T-helper 17 cell (primary cell): ENCODE results near the gene POP5. TPM values are rescaled to one million over a fixed set of nuclear protein-coding genes. Genes with fewer than 3 reads are reported as not detected.
"Not testable (repeated sequence)": the region's sequence is repeated elsewhere in the genome, so short reads cannot be mapped to it uniquely, and the experiment has no call there.

ENCODE experiments used
- ATAC-seq: fragments of 150-1000 bp; cut with Tn5 transposase; 2 replicates; pipeline ENCODE4 v1.10.0; 2021; ENCODE audit warnings: mild to moderate bottlenecking, moderate library complexity
- DNase-seq, 3 donors: peaks; one replicate each; pipeline versions ENCODE4 v3.0.0 to v3.0.0-alpha.2; 2020 to 2021
- H3K9me3 ChIP-seq: one replicate; pipeline ENCODE4 v1.7.0; 2013; ENCODE audit warnings: low read length, mild to moderate bottlenecking; ENCODE audit not compliant: control insufficient read depth, poor library complexity, severe bottlenecking
- H3K27ac Mint-ChIP-seq: one replicate; pipeline ENCODE4 v1.8.0; 2022; ENCODE audit warnings: mild to moderate bottlenecking, moderate library complexity, mixed read lengths
- H3K27me3 Mint-ChIP-seq: one replicate; pipeline ENCODE4 v1.8.0; 2022; ENCODE audit warnings: mixed read lengths
- H3K36me3 Mint-ChIP-seq: one replicate; pipeline ENCODE4 v1.8.0; 2022; ENCODE audit warnings: low read depth, mixed read lengths
- H3K4me1 Mint-ChIP-seq: one replicate; pipeline ENCODE4 v1.8.0; 2022; ENCODE audit warnings: mild to moderate bottlenecking, mixed read lengths
- H3K4me3 Mint-ChIP-seq: one replicate; pipeline ENCODE4 v1.8.0; 2022; ENCODE audit warnings: mild to moderate bottlenecking, moderate library complexity, mixed read lengths
- total RNA-seq, 4 donors: library from RNA in 2 of 4; stranded (reverse) in 2 of 4; gene quantifications; one replicate each; pipeline ENCODE4 v1.2.3 and lab custom pipeline; 2022 to 2026

POP5 gene, protein sequence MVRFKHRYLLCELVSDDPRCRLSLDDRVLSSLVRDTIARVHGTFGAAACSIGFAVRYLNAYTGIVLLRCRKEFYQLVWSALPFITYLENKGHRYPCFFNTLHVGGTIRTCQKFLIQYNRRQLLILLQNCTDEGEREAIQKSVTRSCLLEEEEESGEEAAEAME
- 10 to 100 TPM; 26.8 to 28.7 TPM for total RNA-seq
- total RNA-seq (lab: John Stamatoyannopoulos, UW): 15.3 to 39.7 reads per million in 2 donors

GRCh38 chr12:120580787-120581723 is at the start of gene POP5:
Gene POP5 (minus strand): TSS chr12:120581402. CDS start chr12:120581362, 40 bp downstream.
- peaks cover 14% of the 10 kb centered on the region for H3K27me3 Mint-ChIP-seq
- DNase-seq (peak; percentile 81 to 88 (median 83)), ATAC-seq (peak; percentile 93)
- H3K4me3 Mint-ChIP-seq: peak within 1 kb of the TSS; percentile 97
- H3K36me3 Mint-ChIP-seq: no peaks in the 10 kb centered on the region
- no peaks in the 10 kb centered on the region for H3K9me3 ChIP-seq
- H3K4me1 Mint-ChIP-seq: peaks cover 32% of the 10 kb centered on the region
- H3K27ac Mint-ChIP-seq: peak within 1 kb of the TSS; percentile 97

- DNase-seq (no peak), ATAC-seq (no peak)
- no peaks in the 10 kb centered on the region for H3K9me3 ChIP-seq
- peak overlapping the region; percentile 4 for H3K27ac Mint-ChIP-seq
- H3K36me3 Mint-ChIP-seq: no peaks in the 10 kb centered on the region
- no peaks in the 10 kb centered on the region for H3K4me1 Mint-ChIP-seq
- H3K4me3 Mint-ChIP-seq: no peak overlapping the region
- H3K27me3 Mint-ChIP-seq: peaks cover 21% of the 10 kb centered on the region
Observed at GRCh38 chr12:120630104-120630892, 49.1 kb upstream of the POP5 start.

- Mint-ChIP-seq H3K27me3 (peaks cover 21% of the 10 kb centered on the region), H3K4me1 (no peaks in the 10 kb centered on the region), H3K36me3 (no peaks in the 10 kb centered on the region), H3K27ac (no peak overlapping the region), H3K4me3 (no peak overlapping the region)
- DNase-seq (no peak), ATAC-seq (no peak)
- H3K9me3 ChIP-seq: no peaks in the 10 kb centered on the region
Observed at GRCh38 chr12:120628919-120629318, 47.7 kb upstream of the POP5 start.

- DNase-seq (no peak), ATAC-seq (no peak)
- Mint-ChIP-seq H3K4me1 (peaks cover 3% of the 10 kb centered on the region), H3K36me3 (peaks cover 4% of the 10 kb centered on the region), H3K27ac (no peak overlapping the region), H3K4me3 (no peak overlapping the region), H3K27me3 (peaks cover 34% of the 10 kb centered on the region)
- H3K9me3 ChIP-seq: no peaks in the 10 kb centered on the region
Observed at GRCh38 chr12:120625557-120626419, 44.6 kb upstream of the POP5 start.

GRCh38 chr12:120620624-120621023 is 39.4 kb upstream of the POP5 start:
- peaks cover 3% of the 10 kb centered on the region for H3K4me1 Mint-ChIP-seq

GRCh38 chr12:120618954-120619615 is 37.9 kb upstream of the POP5 start:
- Mint-ChIP-seq H3K27me3 (peaks cover 44% of the 10 kb centered on the region), H3K4me1 (peaks cover 3% of the 10 kb centered on the region), H3K4me3 (no peak overlapping the region), H3K36me3 (peaks cover 4% of the 10 kb centered on the region), H3K27ac (no peak overlapping the region)
- ATAC-seq: no peak
- DNase-seq: no peak
- H3K9me3 ChIP-seq: no peaks in the 10 kb centered on the region

More at GRCh38 chr12:120620624-120621023, 39.4 kb upstream of the POP5 start:
- H3K27ac Mint-ChIP-seq: no peak overlapping the region
- no peak overlapping the region for H3K4me3 Mint-ChIP-seq
- ATAC-seq (no peak), DNase-seq (no peak)
- peaks cover 40% of the 10 kb centered on the region for H3K27me3 Mint-ChIP-seq
- H3K36me3 Mint-ChIP-seq: peaks cover 4% of the 10 kb centered on the region
- no peaks in the 10 kb centered on the region for H3K9me3 ChIP-seq

DNA sequence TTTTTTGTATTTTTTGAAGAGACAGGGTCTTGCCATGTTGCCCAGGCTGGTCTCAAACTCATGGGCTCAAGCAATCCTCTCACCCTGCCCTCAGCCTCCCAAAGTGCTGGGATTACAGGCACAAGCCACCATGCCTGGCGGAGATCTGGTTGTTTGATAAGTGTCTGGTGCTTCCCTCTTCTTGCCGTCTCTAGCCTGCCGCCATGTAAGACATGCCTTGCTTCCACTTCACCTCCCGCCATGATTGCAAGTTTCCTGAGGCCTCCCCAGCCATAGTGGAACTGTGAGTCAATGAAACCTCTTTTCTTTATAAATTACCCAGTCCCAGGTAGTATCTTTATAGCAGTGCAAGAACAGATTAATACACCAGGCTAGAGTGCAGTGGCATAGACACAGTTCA is 36.6 kb upstream of the POP5 start:
- not testable (repeated sequence) for H3K36me3 Mint-ChIP-seq, DNase-seq, H3K27ac Mint-ChIP-seq, H3K9me3 ChIP-seq, H3K4me3 Mint-ChIP-seq, H3K4me1 Mint-ChIP-seq, ATAC-seq
- H3K27me3 Mint-ChIP-seq: peaks cover 35% of the 10 kb centered on the region

GRCh38 chr12:120617193-120617592 is 36.0 kb upstream of the POP5 start:
- not testable (repeated sequence) for H3K27ac Mint-ChIP-seq, ATAC-seq, H3K36me3 Mint-ChIP-seq, H3K4me3 Mint-ChIP-seq, H3K4me1 Mint-ChIP-seq, DNase-seq, H3K9me3 ChIP-seq
- peaks cover 36% of the 10 kb centered on the region for H3K27me3 Mint-ChIP-seq

DNA sequence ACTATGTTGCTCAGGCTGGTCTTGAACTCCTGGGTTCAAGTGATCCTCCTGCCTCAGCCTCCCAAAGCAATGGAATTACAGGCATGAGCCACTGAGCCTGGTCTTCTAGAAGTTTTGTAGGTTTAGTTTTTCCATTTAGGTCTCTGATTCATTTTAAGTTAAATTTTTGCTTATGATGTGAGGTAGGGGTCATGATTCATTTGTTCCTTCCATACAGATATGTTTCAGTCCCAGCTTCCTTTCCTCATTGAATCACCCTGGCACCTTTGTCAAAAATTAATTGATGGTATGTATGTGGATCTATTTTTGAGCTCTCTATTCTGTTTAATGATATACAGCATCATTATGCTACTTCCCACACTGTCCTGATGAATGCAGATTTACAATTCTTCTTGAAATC is 33.6 kb upstream of the POP5 start:
- no peaks in the 10 kb centered on the region for H3K36me3 Mint-ChIP-seq
- H3K27ac Mint-ChIP-seq: no peak overlapping the region
- DNase-seq: no peak
- no peaks in the 10 kb centered on the region for H3K4me1 Mint-ChIP-seq
- H3K9me3 ChIP-seq: no peaks in the 10 kb centered on the region
- ATAC-seq: no peak
- peaks cover 28% of the 10 kb centered on the region for H3K27me3 Mint-ChIP-seq
- no peak overlapping the region for H3K4me3 Mint-ChIP-seq

GRCh38 chr12:120611534-120611933 is 30.3 kb upstream of the POP5 start:
- not testable (repeated sequence) for DNase-seq, H3K4me3 Mint-ChIP-seq, H3K9me3 ChIP-seq, H3K36me3 Mint-ChIP-seq, ATAC-seq, H3K27ac Mint-ChIP-seq, H3K4me1 Mint-ChIP-seq
- peaks cover 41% of the 10 kb centered on the region for H3K27me3 Mint-ChIP-seq

GRCh38 chr12:120610560-120610959 is 29.4 kb upstream of the POP5 start:
- ATAC-seq: no peak
- no peak for DNase-seq
- Mint-ChIP-seq H3K4me3 (no peak overlapping the region), H3K27ac (no peak overlapping the region), H3K4me1 (peaks cover 2% of the 10 kb centered on the region), H3K27me3 (peaks cover 46% of the 10 kb centered on the region), H3K36me3 (no peaks in the 10 kb centered on the region)
- H3K9me3 ChIP-seq: no peaks in the 10 kb centered on the region

- H3K36me3 Mint-ChIP-seq, DNase-seq, H3K4me3 Mint-ChIP-seq, H3K9me3 ChIP-seq, H3K27ac Mint-ChIP-seq, H3K4me1 Mint-ChIP-seq: not testable (repeated sequence)
- ATAC-seq: peak; percentile 21
- H3K27me3 Mint-ChIP-seq: peaks cover 51% of the 10 kb centered on the region
Observed at GRCh38 chr12:120602416-120602815, 21.2 kb upstream of the POP5 start.
